GM23248 (cell line): Measurements from ENCODE around the gene ZNF230. TPM values are rescaled to one million over a fixed set of nuclear protein-coding genes. Genes with fewer than 3 reads are reported as not detected.

Source experiments
- DNase-seq: peaks from one replicate; pipeline ENCODE4 v3.0.0-alpha.2; 2015
- H2AFZ ChIP-seq: fragments of 200-600 bp; sonication (generic); 2 replicates; pipeline ENCODE4 v1.6.1; 2016; ENCODE audit warnings: antibody characterized with exemption
- H3F3A ChIP-seq: fragments of 200-600 bp; sonication (generic); 2 replicates; pipeline ENCODE4 v1.6.1; 2016; ENCODE audit warnings: mild to moderate bottlenecking, antibody characterized with exemption, mixed run types; ENCODE audit not compliant: insufficient read depth
- H3K27ac ChIP-seq: fragments of 200-600 bp; sonication (generic); 2 replicates; pipeline ENCODE4 v1.5.1; 2016; ENCODE audit warnings: mild to moderate bottlenecking
- H3K27me3 ChIP-seq: fragments of 200-600 bp; sonication (generic); replicated peaks from 2 replicates; pipeline ENCODE4 v1.6.1; 2016; ENCODE audit warnings: mild to moderate bottlenecking; ENCODE audit not compliant: insufficient read depth
- H3K36me3 ChIP-seq: fragments of 200-600 bp; sonication (generic); 2 replicates; pipeline ENCODE4 v1.6.1; 2016; ENCODE audit warnings: low read depth, mild to moderate bottlenecking
- H3K4me1 ChIP-seq: fragments of 200-600 bp; sonication (generic); 2 replicates; pipeline ENCODE4 v1.6.1; 2016; ENCODE audit warnings: mild to moderate bottlenecking; ENCODE audit not compliant: insufficient read depth
- H3K4me2 ChIP-seq: fragments of 200-600 bp; sonication (generic); one replicate; pipeline ENCODE4 v1.6.1; 2016; ENCODE audit warnings: mild to moderate bottlenecking; ENCODE audit not compliant: unreplicated experiment
- H3K4me3 ChIP-seq: fragments of 200-600 bp; sonication (generic); 2 replicates; pipeline ENCODE4 v1.5.1; 2016; ENCODE audit warnings: mild to moderate bottlenecking
- H3K79me2 ChIP-seq: fragments of 200-600 bp; sonication (generic); 2 replicates; pipeline ENCODE4 v1.6.1; 2016; ENCODE audit warnings: mild to moderate bottlenecking; ENCODE audit not compliant: insufficient read depth
- H3K9ac ChIP-seq: fragments of 200-600 bp; sonication (generic); 2 replicates; pipeline ENCODE4 v1.6.1; 2016; ENCODE audit warnings: mild to moderate bottlenecking
- H3K9me2 ChIP-seq: fragments of 200-600 bp; sonication (generic); 2 replicates; pipeline ENCODE4 v1.6.1; 2016; ENCODE audit warnings: mixed run types, mild to moderate bottlenecking, moderate library complexity; ENCODE audit not compliant: insufficient read depth
- H3K9me3 ChIP-seq: fragments of 200-600 bp; sonication (generic); one replicate; pipeline ENCODE4 v1.6.1; 2017; ENCODE audit warnings: low read depth
- H4K20me1 ChIP-seq: fragments of 200-600 bp; sonication (generic); 2 replicates; pipeline ENCODE4 v1.6.0; 2016; ENCODE audit not compliant: insufficient read depth
- EZH2 ChIP-seq: fragments of 200-600 bp; sonication (generic); IDR thresholded peaks from 2 replicates; pipeline ENCODE4 v1.6.1; 2018; ENCODE audit warnings: antibody characterized with exemption, mild to moderate bottlenecking; ENCODE audit not compliant: insufficient read depth, poor library complexity, severe bottlenecking
- EZH2phosphoT487 ChIP-seq: fragments of 200-600 bp; sonication (generic); IDR thresholded peaks from 2 replicates; pipeline ENCODE4 v1.6.1; 2018; ENCODE audit warnings: antibody characterized with exemption, moderate library complexity, mild to moderate bottlenecking, low read depth; ENCODE audit not compliant: insufficient read depth
- whole genome bisulfite sequencing, 2 experiments: methylation state at CpG; one replicate each; pipeline ENCODE4 v1.1.6; 2015 to 2017; ENCODE audit warnings: low lambda C conversion rate in 2 of 2, low coverage in 1 of 2; ENCODE audit errors: missing lambda C conversion rate in 2 of 2; 5-methylcytosine and 5-hydroxymethylcytosine counted together
- in situ Hi-C: fragments of 300-500 bp; cut with MboI; formaldehyde crosslinking; loops from 2 replicates; pipeline ENCODE4 v1.15.0; 2020
- polyA plus RNA-seq: library from polyadenylated mRNA; unstranded; fragments of >200 nt; fragmentation: Nextera tagmentation; extraction: Ambion mirVana; gene quantifications from 2 replicates; pipeline ENCODE4 v1.2.1, GENCODE V29; 2016
- total RNA-seq: library from RNA; depleted of rRNA; stranded (reverse); fragments of >200 nt; shearing (Covaris generic); gene quantifications from 2 replicates; pipeline ENCODE4 v1.2.3, GENCODE V29; 2014

ZNF230 gene
- total and polyA plus RNA-seq, 2 experiments from 2014 or later, result 1.9 to 2.7 TPM

- H3K4me3 ChIP-seq, result no peak overlapping the region
- DNase-seq, result no peak
- H3F3A ChIP-seq, result no peaks in the 10 kb centered on the region
- H3K9me3 ChIP-seq, result no peaks in the 10 kb centered on the region
- H4K20me1 ChIP-seq, result no peaks in the 10 kb centered on the region
- no peaks in the 10 kb centered on the region for H3K4me1 ChIP-seq
- 7 to 16% methylated on average over 2 of the region's 2 CpGs for WGBS, 2 experiments
- no peaks in the 10 kb centered on the region for H3K9me2 ChIP-seq
- 0 out of 2 replicates have a peak, but pooled peaks cover 11% of the 10 kb centered on the region for H3K27me3 ChIP-seq
- H3K4me2 ChIP-seq, result no peak overlapping the region
- H3K79me2 ChIP-seq, result no peaks in the 10 kb centered on the region
- no peaks in the 10 kb centered on the region for H3K36me3 ChIP-seq
- H3K27ac ChIP-seq, result no peak overlapping the region
- H3K9ac ChIP-seq, result no peak overlapping the region
- in situ Hi-C loops, result no loop called here
- TF ChIP-seq EZH2phosphoT487 (no peak), EZH2 (no peak)
- H2AFZ ChIP-seq, result no peak overlapping the region
Observed at GRCh38 chr19:44042147-44042546, 39.4 kb downstream of the ZNF230 start.

- Histone ChIP-seq H3K4me3 (peak overlapping the region; percentile 86), H3F3A (no peaks in the 10 kb centered on the region), H3K79me2 (peaks cover 25% of the 10 kb centered on the region), H3K36me3 (peaks cover 4% of the 10 kb centered on the region; the same call in 1 of the 2 replicates), H3K4me1 (peaks cover 12% of the 10 kb centered on the region; the same call in 1 of the 2 replicates), H3K27me3 (no peaks in the 10 kb centered on the region; the same call in 1 of the 2 replicates), H3K27ac (no peak overlapping the region), H3K9ac (peak overlapping the region; percentile 87), H4K20me1 (no peaks in the 10 kb centered on the region), H3K4me2 (peak overlapping the region; percentile 94), H3K9me3 (no peaks in the 10 kb centered on the region), H3K9me2 (no peaks in the 10 kb centered on the region), H2AFZ (peak overlapping the region; percentile 100)
- WGBS, 2 experiments, result 14 to 15% methylated on average over 21 of the region's 21 CpGs
- TF ChIP-seq EZH2phosphoT487, result no peak
- TF ChIP-seq EZH2, result no peak
- DNase-seq, result peak; percentile 41
- in situ Hi-C loops, result no loop called here
Observed at GRCh38 chr19:44050740-44051649, 48.2 kb downstream of the ZNF230 start.

GRCh38 chr19:44051650-44052402, 49.1 kb downstream of the ZNF230 start, which contains the start of gene ZNF223:
Gene ZNF223, plus strand, starts transcription at chr19:44052036. Its CDS starts 3,141 bp downstream, at chr19:44055177.
- Histone ChIP-seq H3K36me3 (peaks cover 5% of the 10 kb centered on the region; the same call in 1 of the 2 replicates), H3K9me2 (no peaks in the 10 kb centered on the region), H3K4me1 (peaks cover 12% of the 10 kb centered on the region; the same call in 1 of the 2 replicates), H3K27me3 (no peaks in the 10 kb centered on the region; the same call in 1 of the 2 replicates), H3K9ac (peak within 1 kb of the TSS; percentile 87), H3K79me2 (peaks cover 25% of the 10 kb centered on the region), H3F3A (no peaks in the 10 kb centered on the region), H3K9me3 (no peaks in the 10 kb centered on the region), H4K20me1 (no peaks in the 10 kb centered on the region), H3K4me3 (peak within 1 kb of the TSS; percentile 86), H3K4me2 (peak within 1 kb of the TSS; percentile 94), H3K27ac (peak within 1 kb of the TSS; percentile 42; the same call in 1 of the 2 replicates), H2AFZ (peak within 1 kb of the TSS; percentile 100)
- TF ChIP-seq EZH2phosphoT487 (no peak), EZH2 (no peak)
- in situ Hi-C loops, result no loop called here
- peak; percentile 96 for DNase-seq
- 1 to 2% methylated on average over 31 to 38 of the region's 38 CpGs for WGBS, 2 experiments

- WGBS, 2 experiments, result 92 to 96% methylated on average over 5 of the region's 5 CpGs
- Histone ChIP-seq H3K27ac (no peak overlapping the region), H3K9me3 (no peaks in the 10 kb centered on the region), H3K4me2 (no peak overlapping the region), H3F3A (no peaks in the 10 kb centered on the region), H3K4me3 (no peak overlapping the region), H3K9me2 (no peaks in the 10 kb centered on the region), H3K36me3 (peaks cover 5% of the 10 kb centered on the region; the same call in 1 of the 2 replicates), H3K9ac (no peak overlapping the region), H3K4me1 (peaks cover 12% of the 10 kb centered on the region; the same call in 1 of the 2 replicates), H4K20me1 (no peaks in the 10 kb centered on the region), H3K27me3 (no peaks in the 10 kb centered on the region), H2AFZ (no peak overlapping the region), H3K79me2 (peaks cover 25% of the 10 kb centered on the region)
- no peak for TF ChIP-seq EZH2
- in situ Hi-C loops, result no loop called here
- no peak for DNase-seq
Observed at GRCh38 chr19:44055870-44056269, 53.1 kb downstream of the ZNF230 start.
